ENCODE results near the gene SLPI.

- TF ChIP-seq CTCF (IDR thresholded peaks at IDR 0.05) (no peak), POLR2A (IDR thresholded peaks at IDR 0.05) (no peak)
Measured at GRCh38 chr20:45283551-45284057, 29.2 kb upstream of the SLPI start.
